K562 (cell line): ENCODE data around the gene FAM219B. TPM values are rescaled to one million over a fixed set of nuclear protein-coding genes. Genes with fewer than 3 reads are reported as not detected.
A peak's percentile ranks its signal among the peaks of the same experiment; 100 is the strongest.
"Not testable (repeated sequence)": the region's sequence is repeated elsewhere in the genome, so short reads cannot be mapped to it uniquely, and the experiment has no call there.

ENCODE experiments used
- ATAC-seq: fragments of 200-7000 bp; cut with Tn5 transposase; 3 replicates; pipeline ENCODE4 v1.9.1; 2020; ENCODE audit warnings: moderate library complexity
- BruUV-seq: library from RNA; stranded (reverse); fragments of 400-500 nt; replicated peaks from 2 replicates; lab custom pipeline; 2021; lab: Mats Ljungman, UMichigan
- CTCF ChIA-PET: fragments of 300-600 bp; formaldehyde crosslinking; extraction: SDS; loops from one replicate; lab custom pipeline; 2021; ENCODE audit warnings: low intra/inter-chr PET ratio; lab: Yijun Ruan, JAX
- POLR2A ChIA-PET: fragments of 300-600, 350-650 bp; sonication (Branson Sonifier 250); formaldehyde crosslinking; extraction: SDS; loops from one replicate; lab custom pipeline; 2021; ENCODE audit warnings: antibody characterized with exemption, inconsistent platforms; lab: Yijun Ruan, JAX
- DNase-seq, 4 experiments: peaks; one replicate each; pipeline versions ENCODE4 v3.0.0 to v3.0.0-alpha.2; 2011 to 2018; ENCODE audit warnings: low spot score in 3 of 4, mixed read lengths in 3 of 4; ENCODE audit errors: extremely low read depth in 1 of 4
- FAIRE-seq: peaks from 2 replicates; lab custom pipeline; 2011; peaks lifted over from hg19 to GRCh38; lab: Jason Lieb, UNC
- H2AFZ ChIP-seq: 2 replicates; pipeline ENCODE4 v1.6.0; 2011; ENCODE audit warnings: low read depth, low read length, control low read depth, inconsistent platforms
- H3K27ac ChIP-seq: fragments of 200-600 bp; 3 replicates; pipeline ENCODE4 v1.8.0; 2011; ENCODE audit warnings: low read depth, mild to moderate bottlenecking, control low read depth, inconsistent platforms, low read length, moderate library complexity, mixed read lengths; ENCODE audit errors: extremely low read depth
- H3K27me3 ChIP-seq, 2 experiments: fragments of 300-600 bp in 1 of 2; 2 replicates in 1 of 2; 3 replicates in 1 of 2; pipeline versions ENCODE4 v1.6.0 to v1.8.0; 2011; ENCODE audit warnings: inconsistent platforms in 2 of 2, low read length in 2 of 2, mild to moderate bottlenecking in 1 of 2, mixed read lengths in 1 of 2, moderate library complexity in 1 of 2; ENCODE audit not compliant: control insufficient read depth in 2 of 2, insufficient read depth in 2 of 2
- H3K36me3 ChIP-seq: fragments of 300-600 bp; 3 replicates; pipeline ENCODE4 v1.8.0; 2011; ENCODE audit warnings: mild to moderate bottlenecking, low read length, inconsistent platforms; ENCODE audit not compliant: control insufficient read depth, insufficient read depth
- H3K4me1 ChIP-seq, 2 experiments: fragments of 200-600 bp in 1 of 2; replicated peaks in 1 of 2; 2 replicates in 1 of 2; 3 replicates in 1 of 2; pipeline versions ENCODE4 v1.5.1 to v1.8.0; 2011; ENCODE audit warnings: inconsistent platforms in 2 of 2, low read length in 2 of 2, mild to moderate bottlenecking in 1 of 2, mixed read lengths in 1 of 2, moderate library complexity in 1 of 2; ENCODE audit not compliant: control insufficient read depth in 2 of 2, insufficient read depth in 2 of 2
- H3K4me2 ChIP-seq: 2 replicates; pipeline ENCODE4 v1.6.1; 2011; ENCODE audit warnings: low read length, control low read depth, inconsistent platforms, mixed read lengths; ENCODE audit not compliant: insufficient read depth
- H3K4me3 ChIP-seq: fragments of 200-600 bp; sonication (generic), shearing (Covaris generic); 2 replicates; pipeline ENCODE4 v1.5.1; 2016; ENCODE audit warnings: control low read depth, inconsistent platforms
- H3K79me2 ChIP-seq: fragments of 200-600 bp; 3 replicates; pipeline ENCODE4 v1.8.0; 2011; ENCODE audit warnings: low read length, inconsistent platforms; ENCODE audit not compliant: control insufficient read depth, insufficient read depth
- H3K9ac ChIP-seq, 2 experiments: 2 replicates each; pipeline versions ENCODE4 v1.6.0 to v1.6.1; 2011; ENCODE audit warnings: low read depth in 2 of 2, low read length in 2 of 2, control low read depth in 1 of 2, inconsistent platforms in 1 of 2, mild to moderate bottlenecking in 1 of 2, mixed read lengths in 1 of 2; ENCODE audit not compliant: insufficient read depth in 1 of 2
- H3K9me1 ChIP-seq: one replicate; pipeline ENCODE4 v1.6.0; 2011; ENCODE audit warnings: inconsistent platforms, mild to moderate bottlenecking, low read length, moderate library complexity; ENCODE audit not compliant: control insufficient read depth, insufficient read depth
- H3K9me3 ChIP-seq: replicated peaks from 2 replicates; pipeline ENCODE4 v1.5.1; 2011; ENCODE audit warnings: low read depth, low read length, inconsistent platforms; ENCODE audit not compliant: control insufficient read depth, insufficient read depth
- H4K20me1 ChIP-seq: replicated peaks from 2 replicates; pipeline ENCODE4 v1.6.1; 2011; ENCODE audit warnings: low read length, inconsistent platforms, mixed read lengths; ENCODE audit not compliant: control insufficient read depth, insufficient read depth
- CHD2 ChIP-seq: IDR thresholded peaks from 2 replicates; pipeline ENCODE4 v1.6.1; 2011; ENCODE audit warnings: low read depth, low read length
- POLR2A ChIP-seq: fragments of 450-650 bp; conservative IDR thresholded peaks from 2 replicates; pipeline ENCODE4 v1.6.1; 2016
- PREB ChIP-seq: sonication (generic); formaldehyde crosslinking; IDR thresholded peaks from 2 replicates; pipeline ENCODE4 v1.8.1; 2023; ENCODE audit warnings: mild to moderate bottlenecking, missing genetic modification reagents
- SUPT5H ChIP-seq: fragments of 450-650 bp; IDR thresholded peaks from 2 replicates; pipeline ENCODE4 v1.6.1; 2016
- WHSC1 ChIP-seq: IDR thresholded peaks from one replicate; pipeline ENCODE4 v1.6.1; 2012; ENCODE audit warnings: low read length, control low read depth, inconsistent platforms
- WGBS: fragments of 100-300 bp; shearing (Covaris generic); methylation state at CpG from one replicate; pipeline ENCODE4 v1.1.6; 2016; ENCODE audit warnings: low coverage, mixed read lengths; ENCODE audit not compliant: insufficient coverage; ENCODE audit errors: missing lambda C conversion rate; 5-methylcytosine and 5-hydroxymethylcytosine counted together
- in situ Hi-C: fragments of 300-500 bp; cut with MboI; formaldehyde crosslinking; loops from 4 replicates; pipeline ENCODE4 v1.15.0; 2018; ENCODE audit warnings: inconsistent platforms, mixed read lengths
- intact Hi-C: fragments of 100-400 bp; cut with micrococcal nuclease; formaldehyde crosslinking; loops from 2 replicates; pipeline ENCODE4 v1.14.2; 2022
- polyA plus RNA-seq, 8 experiments: library from polyadenylated mRNA; depleted of rRNA in 4 of 8; stranded (reverse) in 5 of 8; unstranded in 3 of 8; fragments of >200 nt; fragmentation: Nextera tagmentation in 2 of 8; fragmentation: Illumina TruSeq in 1 of 8; extraction: Ambion mirVana in 2 of 8; extraction: Trizol in 1 of 8; gene quantifications; 2 replicates each; pipeline versions ENCODE4 v1.2.1 to v1.2.3, GENCODE V29; 2011 to 2014; ENCODE audit warnings: inconsistent platforms in 1 of 8, missing spikeins in 1 of 8
- total RNA-seq, 7 experiments: library from RNA; depleted of rRNA in 6 of 7; stranded (reverse); fragments of >200 nt in 6 of 7; fragmentation: Illumina TruSeq in 2 of 7; extraction: Trizol in 2 of 7; gene quantifications; 2 replicates each; pipeline versions ENCODE4 v1.2.1 to v1.2.3, GENCODE V29; 2011 to 2021; ENCODE audit warnings: low replicate concordance in 1 of 7

Gene FAM219B
- total and polyA plus RNA-seq, 9 of the 15 experiments (the other 6 are each of a cell fraction or from before 2014, with no cell fraction given) = 6.8 to 50.4 (median 29.4) TPM

- no peak overlapping the region for H3K9ac ChIP-seq
- no peaks in the 10 kb centered on the region for H3K27me3 ChIP-seq
- no peaks in the 10 kb centered on the region for H4K20me1 ChIP-seq
- 95% methylated on average over 6 of the region's 6 CpGs for WGBS
- in situ Hi-C loops = no loop called here
- CTCF ChIA-PET = no interaction called here
- no TSS peak for BruUV-seq
- POLR2A ChIA-PET = interaction anchor here (0.6 to 2.2 kb wide), 5 partner anchors 9 to 107 kb away, joined by 3 to 7 read pairs (median 6); partner anchors contain the start of gene FAM219B
- H3K36me3 ChIP-seq = peaks cover 89% of the 10 kb centered on the region
- intact Hi-C loops = no loop called here
- no peak overlapping the region for H3K4me3 ChIP-seq
- ATAC-seq = no peak
- DNase-seq = no peak
- no peaks in the 10 kb centered on the region for H3K9me3 ChIP-seq
- H2AFZ ChIP-seq = no peak overlapping the region
- TF ChIP-seq PREB (CRISPR knock-in tag) (no peak), CHD2 (no peak), WHSC1 (no peak)
- FAIRE-seq = no peak
- no peaks in the 10 kb centered on the region for H3K9me1 ChIP-seq
- no peak overlapping the region for H3K27ac ChIP-seq
- H3K4me2 ChIP-seq = no peak overlapping the region
- H3K4me1 ChIP-seq = peaks cover 0 to 4% of the 10 kb centered on the region in 2 experiments; a peak in 1 of 5 replicates
- H3K79me2 ChIP-seq = no peaks in the 10 kb centered on the region
Measured at GRCh38 chr15:74917676-74918075, 11.0 kb upstream of the FAM219B start.

- BruUV-seq, H3K4me3 ChIP-seq, H3K9me3 ChIP-seq, H3K4me2 ChIP-seq, H3K27me3 ChIP-seq, intact Hi-C loops: not testable (repeated sequence)
- TF ChIP-seq POLR2A (peak; percentile 56; the same call in 1 of the 2 replicates), SUPT5H (0 out of 2 replicates have a peak, but pooled peaks have one; percentile 57)
- TF ChIP-seq, all 486 proteins: peak for 2; not testable (repeated sequence) for 484
- ATAC-seq, in situ Hi-C loops, H3K79me2 ChIP-seq, DNase-seq, H2AFZ ChIP-seq, H4K20me1 ChIP-seq, H3K9ac ChIP-seq, H3K9me1 ChIP-seq, FAIRE-seq, CTCF ChIA-PET, H3K27ac ChIP-seq, H3K4me1 ChIP-seq: not testable (repeated sequence)
- WGBS = 94% methylated on average over 8 of the region's 8 CpGs
- peaks cover 67% of the 10 kb centered on the region for H3K36me3 ChIP-seq
- POLR2A ChIA-PET = interaction anchor here (0.7 to 3.7 kb wide), 6 partner anchors 8 to 30 kb away, joined by 3 to 24 read pairs (median 4); no protein-coding TSS in a partner anchor
Measured at GRCh38 chr15:74913799-74914198, 7.1 kb upstream of the FAM219B start.
